HepG2 (cell line): Measurements from ENCODE around the gene ERMARD. TPM values are rescaled to one million over a fixed set of nuclear protein-coding genes. Genes with fewer than 3 reads are reported as not detected.

Source experiments
- ATAC-seq: fragments of 200-7000 bp; cut with Tn5 transposase; 3 replicates; pipeline ENCODE4 v1.9.1; 2020; ENCODE audit warnings: mild to moderate bottlenecking, moderate library complexity
- BruUV-seq: library from RNA; stranded (reverse); fragments of 400-500 nt; replicated peaks from 2 replicates; lab custom pipeline; 2021; lab: Mats Ljungman, UMichigan
- CTCF ChIA-PET: fragments of 300-600 bp; formaldehyde crosslinking; extraction: SDS; loops from one replicate; lab custom pipeline; 2021; ENCODE audit warnings: low total read pairs, inconsistent platforms, low intra/inter-chr PET ratio; lab: Yijun Ruan, JAX
- POLR2A ChIA-PET: fragments of 350-600 bp; sonication (Branson Sonifier 250); formaldehyde crosslinking; loops from one replicate; lab custom pipeline; 2020; ENCODE audit warnings: antibody characterized with exemption, inconsistent platforms; lab: Yijun Ruan, JAX
- DNase-seq: peaks from one replicate; pipeline ENCODE4 v3.0.0-alpha.2; 2015; ENCODE audit warnings: low spot score
- FAIRE-seq: peaks from 3 replicates; lab custom pipeline; 2011; peaks lifted over from hg19 to GRCh38; lab: Jason Lieb, UNC
- H2AFZ ChIP-seq: one replicate; pipeline ENCODE4 v1.6.1; 2011; ENCODE audit warnings: low read length, inconsistent platforms
- H3K27ac ChIP-seq: fragments of 300-600 bp; 3 replicates; pipeline ENCODE4 v1.8.0; 2011; ENCODE audit warnings: mixed run types, mild to moderate bottlenecking, mixed read lengths, low read length, inconsistent platforms; ENCODE audit not compliant: insufficient read depth; ENCODE audit errors: extremely low read length
- H3K27me3 ChIP-seq, 2 experiments: fragments of 200-600 bp in 1 of 2; 2 replicates in 1 of 2; 3 replicates in 1 of 2; pipeline versions ENCODE4 v1.6.0 to v1.8.0; 2011; ENCODE audit warnings: low read length in 2 of 2, mild to moderate bottlenecking in 2 of 2, moderate library complexity in 2 of 2, inconsistent platforms in 1 of 2; ENCODE audit not compliant: insufficient read depth in 2 of 2, control insufficient read depth in 1 of 2
- H3K36me3 ChIP-seq, 2 experiments: fragments of 200-600 bp in 1 of 2; replicated peaks in 1 of 2; 2 replicates in 1 of 2; 3 replicates in 1 of 2; pipeline versions ENCODE4 v1.5.1 to v1.8.0; 2011; ENCODE audit warnings: low read length in 2 of 2, inconsistent platforms in 1 of 2; ENCODE audit not compliant: insufficient read depth in 2 of 2, control insufficient read depth in 1 of 2
- H3K4me1 ChIP-seq: 2 replicates; pipeline ENCODE4 v1.5.1; 2012; ENCODE audit warnings: low read length, inconsistent platforms; ENCODE audit not compliant: insufficient read depth
- H3K4me2 ChIP-seq: 2 replicates; pipeline ENCODE4 v1.6.0; 2011; ENCODE audit warnings: low read depth, low read length, inconsistent platforms
- H3K4me3 ChIP-seq, 3 experiments: fragments of 200-600 bp in 1 of 3; sonication (generic), shearing (Covaris generic) in 1 of 3; replicated peaks in 1 of 3; 2 replicates each; pipeline ENCODE4 v1.5.1; 2011 to 2016; ENCODE audit warnings: low read length in 3 of 3, inconsistent platforms in 2 of 3, low read depth in 2 of 3, mild to moderate bottlenecking in 2 of 3, control low read depth in 1 of 3, mixed read lengths in 1 of 3; ENCODE audit not compliant: insufficient read depth in 1 of 3
- H3K79me2 ChIP-seq: one replicate; pipeline ENCODE4 v1.6.1; 2011; ENCODE audit warnings: low read length, inconsistent platforms; ENCODE audit not compliant: insufficient read depth
- H3K9ac ChIP-seq: 2 replicates; pipeline ENCODE4 v1.6.0; 2011; ENCODE audit warnings: mild to moderate bottlenecking, low read depth, low read length, inconsistent platforms; ENCODE audit not compliant: insufficient read depth
- H3K9me3 ChIP-seq: 2 replicates; pipeline ENCODE4 v1.5.1; 2012; ENCODE audit warnings: mild to moderate bottlenecking, low read length
- H4K20me1 ChIP-seq: 2 replicates; pipeline ENCODE4 v1.6.0; 2011; ENCODE audit warnings: inconsistent platforms, mild to moderate bottlenecking, low read length, moderate library complexity; ENCODE audit not compliant: insufficient read depth
- BRD4 ChIP-seq: sonication (generic); formaldehyde crosslinking; IDR thresholded peaks from 2 replicates; pipeline ENCODE4 v1.4.0; 2020; ENCODE audit warnings: missing genetic modification reagents
- CEBPB ChIP-seq: IDR thresholded peaks from 2 replicates; pipeline ENCODE4 v1.6.1; 2011; ENCODE audit warnings: low read depth, low read length, improper control_type of control experiment, borderline replicate concordance
- HOXA3 ChIP-seq: sonication (generic); formaldehyde crosslinking; IDR thresholded peaks from 2 replicates; pipeline ENCODE4 v1.5.0; 2020; ENCODE audit warnings: missing genetic modification reagents
- JUNB ChIP-seq: sonication (generic); formaldehyde crosslinking; IDR thresholded peaks from 2 replicates; pipeline ENCODE4 v1.8.0; 2022; ENCODE audit warnings: missing genetic modification reagents, mild to moderate bottlenecking, borderline replicate concordance
- KDM2A ChIP-seq: sonication (generic); formaldehyde crosslinking; IDR thresholded peaks from 2 replicates; pipeline ENCODE4 v1.4.0; 2020; ENCODE audit warnings: low read depth, missing genetic modification reagents, borderline replicate concordance
- KLF6 ChIP-seq: IDR thresholded peaks from 2 replicates; pipeline ENCODE4 v1.8.0; 2016; ENCODE audit warnings: missing biosample characterization, missing genetic modification reagents
- MAFF ChIP-seq: IDR thresholded peaks from 2 replicates; pipeline ENCODE4 v1.6.1; 2011; ENCODE audit warnings: low read depth, low read length, improper control_type of control experiment
- NFIC ChIP-seq: IDR thresholded peaks from 2 replicates; pipeline ENCODE4 v1.6.1; 2012; ENCODE audit warnings: mild to moderate bottlenecking, low read length, inconsistent platforms
- SMAD1 ChIP-seq: sonication (generic); formaldehyde crosslinking; IDR thresholded peaks from 2 replicates; pipeline ENCODE4 v1.4.0; 2020; ENCODE audit warnings: missing genetic modification reagents, low read depth, mild to moderate bottlenecking, borderline replicate concordance
- STAG1 ChIP-seq: sonication (generic); formaldehyde crosslinking; IDR thresholded peaks from 2 replicates; pipeline ENCODE4 v1.4.0; 2020; ENCODE audit warnings: missing genetic modification reagents
- TBL1XR1 ChIP-seq: fragments of 150-350 bp; IDR thresholded peaks from 2 replicates; pipeline ENCODE4 v1.6.1; 2014; ENCODE audit warnings: borderline replicate concordance, low read length; ENCODE audit not compliant: partially characterized antibody
- ZIK1 ChIP-seq: sonication (generic); formaldehyde crosslinking; IDR thresholded peaks from 2 replicates; pipeline ENCODE4 v1.5.0; 2020; ENCODE audit warnings: mild to moderate bottlenecking, low read depth, missing genetic modification reagents, borderline replicate concordance
- ZNF160 ChIP-seq: sonication (generic); formaldehyde crosslinking; IDR thresholded peaks from 2 replicates; pipeline ENCODE4 v1.8.0; 2022; ENCODE audit warnings: mild to moderate bottlenecking, inconsistent platforms, missing genetic modification reagents
- ZNF260 ChIP-seq: sonication (generic); formaldehyde crosslinking; IDR thresholded peaks from 2 replicates; pipeline ENCODE4 v1.4.0; 2020; ENCODE audit warnings: missing genetic modification reagents, low read depth, mild to moderate bottlenecking, borderline replicate concordance
- ZNF296 ChIP-seq: sonication (generic); formaldehyde crosslinking; conservative IDR thresholded peaks from 2 replicates; pipeline ENCODE4 v1.5.0; 2020; ENCODE audit warnings: mild to moderate bottlenecking, missing genetic modification reagents
- ZNF317 ChIP-seq: sonication (generic); formaldehyde crosslinking; IDR thresholded peaks from 2 replicates; pipeline ENCODE4 v1.5.0; 2020; ENCODE audit warnings: mild to moderate bottlenecking, missing genetic modification reagents
- ZNF75D ChIP-seq: sonication (generic); formaldehyde crosslinking; IDR thresholded peaks from 2 replicates; pipeline ENCODE4 v1.8.1; 2023; ENCODE audit warnings: missing genetic modification reagents, mild to moderate bottlenecking, borderline replicate concordance
- ZNF816 ChIP-seq: sonication (generic); formaldehyde crosslinking; IDR thresholded peaks from 2 replicates; pipeline ENCODE4 v1.8.0; 2022; ENCODE audit warnings: missing genetic modification reagents, mild to moderate bottlenecking, borderline replicate concordance
- WGBS: methylation state at CpG from one replicate; pipeline ENCODE4 v1.1.6; 2017; ENCODE audit warnings: low lambda C conversion rate; 5-methylcytosine and 5-hydroxymethylcytosine counted together
- in situ Hi-C: cut with HindIII; loops from 2 replicates; pipeline ENCODE4 v1.10.0; 2017; ENCODE audit warnings: low pct_unique_long_range_greater_than_20kb; ENCODE audit not compliant: extremely low pct_ligation_motif_present
- intact Hi-C: fragments of 100-400 bp; cut with micrococcal nuclease; formaldehyde crosslinking; loops from one replicate; pipeline ENCODE4 v1.10.0; 2022; ENCODE audit not compliant: unreplicated experiment
- polyA plus RNA-seq, 8 experiments: library from polyadenylated mRNA; depleted of rRNA in 3 of 8; stranded (reverse) in 7 of 8; unstranded in 1 of 8; fragments of >200 nt; fragmentation: Illumina TruSeq in 4 of 8; extraction: Trizol in 4 of 8; gene quantifications; 2 replicates each; pipeline versions ENCODE4 v1.2.1 to v1.2.3, GENCODE V29; 2011 to 2016; ENCODE audit warnings: low read depth in 4 of 8, missing spikeins in 1 of 8, mixed read lengths in 1 of 8; ENCODE audit not compliant: insufficient read depth in 1 of 8
- total RNA-seq, 5 experiments: library from RNA; depleted of rRNA; stranded (reverse); fragments of >200 nt; fragmentation: Illumina TruSeq; extraction: Trizol; gene quantifications; 2 replicates each; pipeline ENCODE4 v1.2.3, GENCODE V29; 2016; ENCODE audit warnings: low read depth in 1 of 5
- TF ChIP-seq, protein P1 (sequence below): IDR thresholded peaks from 2 replicates; pipeline ENCODE4 v1.6.1; 2016; ENCODE audit warnings: low read depth, control low read depth
- TF ChIP-seq, protein P2 (sequence below): sonication (generic); formaldehyde crosslinking; IDR thresholded peaks from 2 replicates; pipeline ENCODE4 v1.4.0; 2020; ENCODE audit warnings: low read depth, missing genetic modification reagents

Gene ERMARD
- total and polyA plus RNA-seq, 2 of the 13 experiments (the other 11 are each of a cell fraction or from before 2014, with no cell fraction given): 8.8 to 10.7 TPM

DNA sequence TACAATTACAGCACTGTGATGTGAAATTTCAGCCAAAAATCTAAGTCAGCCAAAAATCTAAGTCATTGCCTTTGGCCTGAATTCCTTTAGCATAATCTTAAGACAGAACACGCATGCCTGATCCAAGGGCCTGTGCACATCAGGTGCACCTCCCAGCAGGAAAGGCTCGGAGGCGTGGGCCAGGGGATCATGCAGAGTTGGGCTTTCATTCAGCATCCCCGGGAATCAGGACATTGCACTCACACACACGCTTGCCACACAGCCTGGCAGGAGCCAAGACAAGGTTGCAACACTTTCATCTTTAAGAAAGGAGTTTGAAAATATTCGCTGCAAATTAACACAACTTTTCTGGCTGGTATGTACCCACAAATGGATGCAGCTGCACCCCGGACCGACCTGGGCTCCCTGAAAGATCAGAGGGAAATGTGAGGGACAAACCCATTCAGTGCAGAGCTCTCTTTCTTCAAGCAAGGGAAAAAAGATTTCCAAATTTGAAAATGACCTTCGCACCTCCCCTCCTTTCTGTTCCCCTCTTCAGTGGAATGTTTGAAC lies 48.8 kb downstream of the ERMARD start:
- POLR2A ChIA-PET: interaction anchor here (0.7 to 8.7 kb wide), 14 partner anchors 10 to 754 kb away, joined by 3 to 198 read pairs (median 6); partner anchors contain the start of genes C6orf120, DYNLT2, ERMARD and PHF10
- BruUV-seq: no TSS peak
- peak overlapping the region; percentile 99 for H3K4me2 ChIP-seq
- in situ Hi-C loops (no loop called here), intact Hi-C loops (loop anchor here (2.0 to 5.0 kb wide), 2 partner anchors 507 to 752 kb away; partner anchors contain the start of genes PSMB1 and TBP)
- no peaks in the 10 kb centered on the region for H3K9me3 ChIP-seq
- ATAC-seq (peak; percentile 46), FAIRE-seq (no peak), DNase-seq (peak; percentile 36)
- peak overlapping the region; percentile 63 for H3K9ac ChIP-seq
- WGBS: 3% methylated on average over 9 of the region's 9 CpGs
- no peaks in the 10 kb centered on the region for H4K20me1 ChIP-seq
- peaks cover 11% of the 10 kb centered on the region for H3K79me2 ChIP-seq
- H3K27ac ChIP-seq: peak overlapping the region; percentile 82
- no peaks in the 10 kb centered on the region for H3K27me3 ChIP-seq
- no peaks in the 10 kb centered on the region for H3K36me3 ChIP-seq
- peaks cover 87% of the 10 kb centered on the region for H3K4me1 ChIP-seq
- CTCF ChIA-PET: interaction anchor here (1.5 kb wide), 1 partner anchor 10 kb away, joined by 4 read pairs; no protein-coding TSS in a partner anchor
- H3K4me3 ChIP-seq: peak overlapping the region; percentile 7 to 74 (median 41)
- no peak overlapping the region for H2AFZ ChIP-seq
- TF ChIP-seq JUNB (CRISPR knock-in tag) (no peak), BRD4 (CRISPR knock-in tag) (no peak), MAFF (no peak), CEBPB (peak; percentile 83), KLF6 (CRISPR knock-in tag) (no peak), ZNF296 (CRISPR knock-in tag) (0 out of 2 replicates have a peak, but pooled peaks have one; percentile 1), NFIC (no peak), ZNF317 (peak; percentile 29; the same call in 1 of the 2 replicates), ZNF75D (CRISPR knock-in tag) (no peak), SMAD1 (CRISPR knock-in tag) (peak; percentile 43; the same call in 1 of the 2 replicates), TBL1XR1 (no peak), HOXA3 (CRISPR knock-in tag) (no peak), STAG1 (CRISPR knock-in tag) (no peak), KDM2A (CRISPR knock-in tag) (no peak), ZNF260 (no peak), ZNF160 (CRISPR knock-in tag) (no peak), ZNF816 (no peak), ZIK1 (no peak)
- TF ChIP-seq, protein P1, sequence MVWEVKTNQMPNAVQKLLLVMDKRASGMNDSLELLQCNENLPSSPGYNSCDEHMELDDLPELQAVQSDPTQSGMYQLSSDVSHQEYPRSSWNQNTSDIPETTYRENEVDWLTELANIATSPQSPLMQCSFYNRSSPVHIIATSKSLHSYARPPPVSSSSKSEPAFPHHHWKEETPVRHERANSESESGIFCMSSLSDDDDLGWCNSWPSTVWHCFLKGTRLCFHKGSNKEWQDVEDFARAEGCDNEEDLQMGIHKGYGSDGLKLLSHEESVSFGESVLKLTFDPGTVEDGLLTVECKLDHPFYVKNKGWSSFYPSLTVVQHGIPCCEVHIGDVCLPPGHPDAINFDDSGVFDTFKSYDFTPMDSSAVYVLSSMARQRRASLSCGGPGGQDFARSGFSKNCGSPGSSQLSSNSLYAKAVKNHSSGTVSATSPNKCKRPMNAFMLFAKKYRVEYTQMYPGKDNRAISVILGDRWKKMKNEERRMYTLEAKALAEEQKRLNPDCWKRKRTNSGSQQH (CRISPR knock-in tag): peak; percentile 8; the same call in 1 of the 2 replicates
- TF ChIP-seq, protein P2, sequence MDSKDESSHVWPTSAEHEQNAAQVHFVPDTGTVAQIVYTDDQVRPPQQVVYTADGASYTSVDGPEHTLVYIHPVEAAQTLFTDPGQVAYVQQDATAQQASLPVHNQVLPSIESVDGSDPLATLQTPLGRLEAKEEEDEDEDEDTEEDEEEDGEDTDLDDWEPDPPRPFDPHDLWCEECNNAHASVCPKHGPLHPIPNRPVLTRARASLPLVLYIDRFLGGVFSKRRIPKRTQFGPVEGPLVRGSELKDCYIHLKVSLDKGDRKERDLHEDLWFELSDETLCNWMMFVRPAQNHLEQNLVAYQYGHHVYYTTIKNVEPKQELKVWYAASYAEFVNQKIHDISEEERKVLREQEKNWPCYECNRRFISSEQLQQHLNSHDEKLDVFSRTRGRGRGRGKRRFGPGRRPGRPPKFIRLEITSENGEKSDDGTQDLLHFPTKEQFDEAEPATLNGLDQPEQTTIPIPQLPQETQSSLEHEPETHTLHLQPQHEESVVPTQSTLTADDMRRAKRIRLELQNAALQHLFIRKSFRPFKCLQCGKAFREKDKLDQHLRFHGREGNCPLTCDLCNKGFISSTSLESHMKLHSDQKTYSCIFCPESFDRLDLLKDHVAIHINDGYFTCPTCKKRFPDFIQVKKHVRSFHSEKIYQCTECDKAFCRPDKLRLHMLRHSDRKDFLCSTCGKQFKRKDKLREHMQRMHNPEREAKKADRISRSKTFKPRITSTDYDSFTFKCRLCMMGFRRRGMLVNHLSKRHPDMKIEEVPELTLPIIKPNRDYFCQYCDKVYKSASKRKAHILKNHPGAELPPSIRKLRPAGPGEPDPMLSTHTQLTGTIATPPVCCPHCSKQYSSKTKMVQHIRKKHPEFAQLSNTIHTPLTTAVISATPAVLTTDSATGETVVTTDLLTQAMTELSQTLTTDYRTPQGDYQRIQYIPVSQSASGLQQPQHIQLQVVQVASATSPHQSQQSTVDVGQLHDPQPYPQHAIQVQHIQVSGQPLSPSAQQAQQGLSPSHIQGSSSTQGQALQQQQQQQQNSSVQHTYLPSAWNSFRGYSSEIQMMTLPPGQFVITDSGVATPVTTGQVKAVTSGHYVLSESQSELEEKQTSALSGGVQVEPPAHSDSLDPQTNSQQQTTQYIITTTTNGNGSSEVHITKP (CRISPR knock-in tag): no peak
